Daoy (cell line): ENCODE data around the gene PRICKLE1. TPM values are rescaled to one million over a fixed set of nuclear protein-coding genes. Genes with fewer than 3 reads are reported as not detected.

Experiments
- DNase-seq: peaks from one replicate; pipeline ENCODE4 v3.0.0-alpha.2; 2015; ENCODE audit warnings: low read depth
- total RNA-seq: library from RNA; depleted of rRNA; stranded (reverse); fragments of >200 nt; shearing (Covaris generic); gene quantifications from 2 replicates; pipeline ENCODE4 v1.2.3, GENCODE V29; 2014

PRICKLE1 gene
- total RNA-seq, 1 experiment from 2014 or later = 2.4 TPM

DNA sequence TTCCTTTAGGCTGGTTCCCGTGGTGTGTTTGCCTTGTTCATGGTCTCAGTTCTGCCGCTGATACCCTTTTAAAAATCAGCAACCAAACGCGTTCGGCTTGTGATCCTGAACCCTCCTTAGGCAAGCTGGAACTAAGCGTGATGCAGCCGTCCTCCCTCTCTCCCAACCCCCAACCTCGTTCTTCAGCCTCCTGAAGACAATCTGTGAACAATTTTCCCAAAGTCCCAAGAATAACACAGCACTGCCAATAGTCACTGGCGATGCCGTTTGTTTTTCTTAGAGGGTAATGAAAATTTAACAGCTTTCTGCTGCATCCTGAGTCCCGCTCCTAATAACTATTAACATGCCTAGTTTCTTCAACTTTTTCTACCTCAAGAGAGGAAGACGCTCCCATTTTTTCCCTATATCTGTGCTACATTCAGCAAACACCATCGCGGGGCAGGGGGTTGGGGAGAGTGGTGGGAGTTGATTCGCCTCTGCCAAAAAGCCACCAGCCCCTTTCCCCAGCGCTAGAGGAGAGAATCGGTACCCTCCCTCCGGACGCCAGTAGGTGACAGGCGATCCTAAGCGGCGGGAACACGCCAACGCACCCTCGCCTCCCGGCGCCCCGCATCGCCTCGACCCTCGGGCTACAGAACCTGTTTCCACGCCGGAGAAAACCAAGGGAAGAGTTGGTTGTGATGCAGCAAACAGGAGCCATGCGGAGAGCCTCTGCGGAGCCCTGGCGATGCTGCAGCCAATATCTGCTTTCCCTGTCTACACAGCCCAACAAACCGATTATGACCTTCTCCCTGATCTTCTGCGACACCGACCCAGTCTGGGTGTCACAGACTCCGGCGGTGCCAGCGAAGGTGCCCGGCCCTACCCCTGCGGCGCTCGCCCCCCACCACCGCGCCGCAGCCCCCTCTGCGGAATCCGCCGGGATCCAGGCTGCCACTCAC, 752 bp downstream of the PRICKLE1 start:
- DNase-seq = peak; percentile 64

DNA sequence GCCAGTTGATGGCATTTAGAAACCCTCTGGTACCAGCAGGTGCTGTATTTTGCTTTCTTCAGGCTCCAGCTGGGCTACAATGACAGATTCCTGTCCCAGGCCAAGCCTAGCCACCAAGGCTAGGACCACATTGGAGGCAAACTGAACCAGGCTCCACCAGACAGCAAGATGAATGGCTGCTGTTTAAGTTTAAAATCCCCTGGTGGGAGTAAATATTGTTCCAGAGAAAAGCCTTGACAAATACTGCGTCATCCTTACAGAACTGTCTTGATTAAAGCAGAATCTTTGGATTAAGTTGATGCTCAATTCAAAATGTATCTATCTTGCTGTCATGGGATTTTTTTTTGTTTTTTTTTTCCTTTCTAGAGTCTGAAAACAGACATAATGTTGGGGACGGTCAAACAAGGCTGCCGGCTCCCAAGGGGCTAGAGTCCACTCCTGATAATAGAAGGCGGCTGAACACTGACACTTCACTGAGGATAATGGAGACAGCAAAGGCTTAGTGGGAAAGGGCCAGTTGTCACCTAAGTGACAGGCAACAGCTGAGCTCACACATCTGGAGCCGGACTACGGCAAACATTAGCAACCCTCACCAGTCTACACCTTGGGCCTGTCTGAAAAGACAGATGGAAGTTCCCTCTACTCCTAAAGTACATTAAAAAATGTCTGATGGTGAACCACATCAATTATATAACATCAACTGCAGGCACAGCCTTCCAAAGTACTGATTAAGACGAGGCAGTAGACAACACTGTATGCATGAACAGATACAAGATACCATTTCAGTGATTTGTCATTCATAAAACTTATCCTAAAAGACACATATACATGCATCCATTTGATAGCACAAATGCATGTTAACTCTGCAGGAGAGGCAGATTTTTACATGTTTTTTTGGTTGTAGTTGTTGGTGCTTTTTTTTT, 1.7 kb downstream of the PRICKLE1 start:
- no peak for DNase-seq

DNA sequence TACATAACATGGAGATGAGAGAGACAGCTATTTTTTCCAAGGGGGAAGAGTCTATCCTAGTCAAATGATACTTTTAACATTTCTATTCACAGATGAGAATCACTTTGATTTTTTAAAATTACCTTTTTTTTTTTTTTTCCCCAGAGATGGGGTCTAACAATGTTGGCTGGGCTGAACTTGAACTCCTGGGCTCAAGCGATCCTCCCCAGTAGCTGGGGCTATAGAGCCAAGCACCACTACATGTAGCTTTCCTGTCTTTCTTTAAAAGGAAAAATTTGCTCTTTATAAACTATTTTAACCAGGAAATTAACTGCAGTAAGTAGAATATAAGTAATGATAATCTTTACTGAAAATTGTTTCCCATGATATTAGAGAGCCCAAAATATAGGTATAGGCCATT, 3.3 kb downstream of the PRICKLE1 start:
- no peak for DNase-seq

- DNase-seq = no peak
Observed at GRCh38 chr12:42585841-42586216, 3.7 kb downstream of the PRICKLE1 start.

DNA sequence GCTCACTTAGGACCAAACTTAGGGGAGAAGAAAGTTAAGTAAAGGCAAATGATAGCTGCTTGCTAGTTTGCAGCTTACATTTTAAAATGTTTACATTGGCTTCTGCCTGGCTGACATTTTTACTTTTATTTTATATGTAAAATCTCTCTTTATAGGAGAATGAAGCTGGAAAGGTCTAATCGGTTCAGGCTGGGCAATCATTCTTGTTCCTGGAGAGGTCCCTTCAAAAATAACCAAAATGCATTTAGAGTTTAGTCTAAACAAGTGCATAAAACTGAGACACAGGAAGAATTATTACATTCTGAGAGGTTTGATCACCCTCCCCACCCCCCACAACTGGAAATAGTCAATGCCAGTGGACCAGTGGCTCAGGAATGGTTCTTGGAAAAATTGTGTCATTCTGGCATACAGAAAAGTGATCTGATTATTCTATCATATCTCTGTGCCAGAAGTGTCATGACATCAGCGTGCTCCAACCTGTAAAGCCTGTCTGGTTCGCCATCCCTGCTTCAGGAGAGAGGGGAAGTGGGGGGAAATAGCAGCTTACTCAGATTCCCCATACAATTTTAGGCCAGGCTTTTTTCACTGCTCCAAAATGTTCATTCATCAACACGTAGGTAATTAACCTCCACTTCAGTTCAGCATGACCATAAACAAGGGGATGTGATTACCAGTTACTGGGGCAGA, 4.2 kb downstream of the PRICKLE1 start:
- no peak for DNase-seq

GRCh38 chr12:42584651-42585111, 4.9 kb downstream of the PRICKLE1 start:
- DNase-seq = no peak

- DNase-seq = no peak
Observed at GRCh38 chr12:42583016-42583415, 6.5 kb downstream of the PRICKLE1 start.

GRCh38 chr12:42582498-42582897, 7.0 kb downstream of the PRICKLE1 start:
- no peak for DNase-seq

- DNase-seq = no peak
Observed at GRCh38 chr12:42582050-42582449, 7.5 kb downstream of the PRICKLE1 start.

DNA sequence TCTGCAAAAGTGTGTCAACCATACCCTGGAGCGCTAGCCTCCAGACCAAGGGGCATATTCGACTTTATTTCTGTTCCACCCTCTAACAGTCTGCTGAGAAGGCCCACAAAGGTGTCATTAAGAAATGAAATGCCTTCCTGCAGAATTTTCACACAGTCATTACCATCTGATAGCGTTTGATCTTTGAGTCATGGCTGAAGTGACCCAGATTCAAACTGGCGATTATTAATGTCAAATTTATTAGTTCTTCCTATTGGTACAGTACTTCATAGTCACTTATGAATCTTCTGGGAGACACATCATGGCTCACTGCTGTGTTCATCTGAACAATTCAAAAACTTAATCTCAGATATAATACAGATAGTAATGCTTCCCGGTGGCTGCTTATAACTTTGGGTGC, 13.2 kb downstream of the PRICKLE1 start:
- DNase-seq = no peak

DNA sequence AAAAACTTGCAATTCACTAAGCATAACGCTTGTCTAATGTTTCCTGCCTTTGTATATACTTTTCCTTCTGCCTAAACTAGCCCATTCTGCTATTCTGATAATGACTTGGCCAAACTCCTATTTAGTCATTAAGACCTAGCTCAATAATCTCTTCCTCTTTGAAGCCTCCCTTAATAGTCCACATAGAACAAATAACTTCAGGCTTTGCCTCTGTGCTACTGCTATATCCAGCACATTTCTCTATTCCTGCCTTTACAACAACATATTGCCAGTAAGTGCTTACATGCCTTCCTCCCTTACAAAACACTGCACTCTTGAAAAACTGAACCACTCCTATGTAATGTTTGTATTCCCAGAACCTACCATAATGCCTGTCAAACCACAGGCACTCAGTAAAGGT, 13.8 kb downstream of the PRICKLE1 start:
- DNase-seq = no peak

DNA sequence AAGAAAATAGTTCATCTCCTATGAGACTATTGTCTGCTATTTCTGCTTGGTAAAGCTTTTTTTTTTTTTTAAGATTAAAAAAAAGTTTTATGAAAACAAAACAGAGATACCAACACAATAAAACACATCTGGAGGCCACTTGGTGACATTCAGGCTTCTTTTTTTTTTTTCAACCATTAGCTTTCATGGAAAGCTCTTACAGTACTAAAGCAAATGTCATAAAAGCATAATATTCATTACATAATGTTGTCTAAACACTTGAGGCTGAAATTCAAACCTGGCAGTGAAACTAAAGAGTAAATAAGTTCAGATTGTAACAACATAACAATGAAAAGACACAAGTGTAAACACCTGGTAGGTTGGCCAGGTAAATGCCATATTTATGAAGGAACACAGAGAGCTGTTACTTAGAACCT, 14.7 kb downstream of the PRICKLE1 start:
- no peak for DNase-seq

- no peak for DNase-seq
Observed at GRCh38 chr12:42571327-42572009, 18.1 kb downstream of the PRICKLE1 start.

DNA sequence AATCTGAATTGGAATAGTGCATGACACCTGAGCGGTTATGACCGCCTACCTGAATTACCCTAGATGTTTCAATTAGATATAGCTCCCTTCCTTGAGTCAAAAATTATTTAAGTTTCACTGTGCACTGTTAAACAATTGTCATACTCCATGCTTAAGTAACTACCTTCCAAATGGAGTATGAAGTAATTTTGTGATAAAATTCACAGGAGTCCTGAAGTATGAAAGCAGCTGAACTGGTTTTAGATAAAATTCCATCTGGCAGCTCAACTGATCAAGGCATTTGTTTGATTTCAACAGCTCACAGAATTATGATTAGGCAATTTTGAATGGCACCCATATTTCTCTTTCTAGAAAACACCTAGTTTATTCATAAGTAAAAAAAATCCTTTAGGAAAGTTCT, 19.5 kb downstream of the PRICKLE1 start:
- DNase-seq = no peak

DNA sequence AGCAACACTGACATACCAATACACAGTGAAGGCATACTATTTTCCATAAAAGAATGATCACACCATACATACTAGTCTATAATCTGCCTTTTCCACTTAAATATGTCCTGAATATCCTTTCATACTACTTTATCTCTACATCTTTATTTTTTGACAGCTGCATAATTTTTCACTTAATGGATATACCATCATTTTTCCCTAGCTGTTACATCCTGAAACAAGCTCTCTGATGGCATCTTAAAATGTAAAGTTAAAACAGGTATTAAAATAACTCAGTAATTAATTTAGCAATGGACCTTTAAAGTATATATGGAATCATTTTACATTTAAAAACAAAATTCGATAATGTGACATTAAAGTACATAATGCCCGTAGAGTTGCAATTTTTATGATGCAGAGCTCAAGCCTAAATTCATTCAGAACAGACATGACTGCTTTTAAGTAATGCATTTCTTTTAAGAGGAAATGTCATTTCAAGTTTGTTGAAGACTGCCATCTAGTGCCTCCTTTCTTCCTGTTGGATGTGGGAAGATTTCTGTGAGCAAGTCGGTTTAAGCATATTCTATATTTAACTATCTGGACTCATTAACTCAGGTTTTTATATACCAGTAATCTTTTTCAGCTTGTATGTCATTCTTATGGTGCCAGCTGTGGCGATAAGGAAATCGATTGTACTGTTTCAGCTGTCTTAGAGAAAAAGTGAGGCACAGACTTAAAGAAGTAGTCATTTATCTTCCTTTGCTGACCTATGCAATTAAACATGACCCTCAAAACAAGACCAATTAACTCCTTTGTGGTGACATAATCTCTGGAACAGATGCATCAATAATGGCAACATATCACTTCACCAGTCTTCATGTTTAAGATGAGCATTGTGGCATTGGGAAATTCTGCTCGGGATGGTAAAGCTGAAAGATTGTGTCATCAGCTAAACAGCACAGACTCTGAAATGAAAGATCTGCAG, 20.3 kb downstream of the PRICKLE1 start:
- DNase-seq = peak; percentile 33

- no peak for DNase-seq
Observed at GRCh38 chr12:42565633-42566032, 23.9 kb downstream of the PRICKLE1 start.

GRCh38 chr12:42564996-42565395, 24.6 kb downstream of the PRICKLE1 start:
- DNase-seq = no peak

DNA sequence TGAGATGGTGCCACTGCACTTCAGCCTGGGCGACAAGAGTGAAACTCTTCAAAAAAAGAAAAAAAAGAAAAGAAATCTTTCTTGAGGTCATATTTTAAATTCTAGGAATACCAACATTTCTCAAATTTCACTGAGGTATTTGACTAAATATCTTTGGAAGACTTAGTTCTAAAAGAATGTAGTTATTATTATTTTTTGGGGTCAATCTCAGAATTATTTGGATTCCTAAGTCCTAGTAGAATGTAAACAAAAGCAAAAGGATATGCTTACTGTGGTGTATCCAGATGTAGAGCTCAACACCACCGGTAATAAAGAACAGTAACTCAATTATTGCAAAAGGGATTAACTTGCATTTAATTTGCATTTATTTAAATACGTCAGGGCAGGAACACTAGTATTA, 25.0 kb downstream of the PRICKLE1 start:
- no peak for DNase-seq

- DNase-seq = no peak
Observed at GRCh38 chr12:42560977-42561376, 28.6 kb downstream of the PRICKLE1 start.

GRCh38 chr12:42557586-42558172, 31.9 kb downstream of the PRICKLE1 start:
- no peak for DNase-seq
